H1 (cell line): ENCODE data around the gene ZDHHC11B. TPM values are rescaled to one million over a fixed set of nuclear protein-coding genes. Genes with fewer than 3 reads are reported as not detected.

Source experiments
- CTCF ChIA-PET: fragments of 300-600 bp; sonication (Branson Sonifier 250); formaldehyde crosslinking; loops from one replicate; lab custom pipeline; 2021; ENCODE audit not compliant: partially characterized antibody; lab: Charles Lee
- POLR2A ChIA-PET: fragments of 300-600 bp; sonication (Branson Sonifier 250); formaldehyde crosslinking; loops from one replicate; lab custom pipeline; 2021; ENCODE audit warnings: inconsistent platforms; ENCODE audit not compliant: partially characterized antibody; lab: Charles Lee
- DNase-seq, 2 experiments: peaks; one replicate each; pipeline versions ENCODE4 v3.0.0 to v3.0.0-alpha.2; 2010 to 2022; ENCODE audit warnings: low spot score in 2 of 2, low read depth in 1 of 2, mixed read lengths in 1 of 2
- FAIRE-seq: peaks from 2 replicates; lab custom pipeline; 2011; peaks lifted over from hg19 to GRCh38; lab: Jason Lieb, UNC
- H2AFZ ChIP-seq: 2 replicates; pipeline ENCODE4 v1.8.1; 2012; ENCODE audit warnings: low read length, inconsistent platforms
- H2AK5ac ChIP-seq: 2 replicates; pipeline ENCODE4 v1.6.1; 2013; ENCODE audit warnings: low read depth, low read length
- H2BK120ac ChIP-seq: replicated peaks from 2 replicates; pipeline ENCODE3; 2013; ENCODE audit warnings: low read depth, low read length, inconsistent platforms
- H2BK12ac ChIP-seq: 2 replicates; pipeline ENCODE4 v1.6.1; 2013; ENCODE audit warnings: low read depth, low read length
- H2BK15ac ChIP-seq: 2 replicates; pipeline ENCODE4 v1.6.1; 2013; ENCODE audit warnings: low read length
- H2BK20ac ChIP-seq: 2 replicates; pipeline ENCODE4 v1.6.1; 2013; ENCODE audit warnings: low read length
- H2BK5ac ChIP-seq: 2 replicates; pipeline ENCODE4 v1.6.1; 2013; ENCODE audit warnings: low read depth, low read length
- H3K14ac ChIP-seq: 2 replicates; pipeline ENCODE4 v1.6.1; 2013; ENCODE audit warnings: inconsistent platforms; ENCODE audit not compliant: insufficient read length
- H3K18ac ChIP-seq: 2 replicates; pipeline ENCODE4 v1.6.1; 2013; ENCODE audit warnings: low read length; ENCODE audit errors: extremely low read depth
- H3K23ac ChIP-seq: 2 replicates; pipeline ENCODE4 v1.6.1; 2013; ENCODE audit warnings: inconsistent platforms; ENCODE audit not compliant: insufficient read length
- H3K23me2 ChIP-seq: 2 replicates; pipeline ENCODE4 v1.6.1; 2013; ENCODE audit warnings: low read depth, low read length
- H3K27ac ChIP-seq: 2 replicates; pipeline ENCODE4 v1.6.1; 2011; ENCODE audit warnings: low read depth, low read length, inconsistent platforms
- H3K27me3 ChIP-seq, 4 experiments: replicated peaks in 1 of 4; 1 replicate in 1 of 4; 2 replicates in 3 of 4; pipeline versions ENCODE4 v1.6.1 to v1.8.1; 2011 to 2013; ENCODE audit warnings: low read length in 3 of 4, mild to moderate bottlenecking in 3 of 4, inconsistent platforms in 2 of 4, mixed read lengths in 2 of 4, moderate library complexity in 1 of 4; ENCODE audit not compliant: control insufficient read depth in 3 of 4, insufficient read depth in 3 of 4; ENCODE audit errors: extremely low read depth in 1 of 4
- H3K36me3 ChIP-seq, 4 experiments: 2 replicates each; pipeline versions ENCODE4 v1.6.1 to v1.8.1; 2011 to 2013; ENCODE audit warnings: mild to moderate bottlenecking in 4 of 4, low read length in 3 of 4, moderate library complexity in 2 of 4, control low read depth in 1 of 4, inconsistent platforms in 1 of 4; ENCODE audit not compliant: insufficient read depth in 4 of 4, control insufficient read depth in 2 of 4
- H3K4ac ChIP-seq: replicated peaks from 2 replicates; pipeline ENCODE3; 2013; ENCODE audit warnings: low read length, low read depth, mixed read lengths, inconsistent platforms; ENCODE audit not compliant: insufficient read length
- H3K4me1 ChIP-seq, 4 experiments: replicated peaks in 1 of 4; 1 replicate in 1 of 4; 2 replicates in 3 of 4; pipeline versions ENCODE4 v1.6.1 to v1.8.1; 2011 to 2013; ENCODE audit warnings: low read length in 3 of 4, inconsistent platforms in 2 of 4, mixed read lengths in 1 of 4; ENCODE audit not compliant: insufficient read depth in 4 of 4, control insufficient read depth in 3 of 4
- H3K4me2 ChIP-seq, 2 experiments: 2 replicates each; pipeline versions ENCODE4 v1.6.1 to v1.8.1; 2011 to 2013; ENCODE audit warnings: low read depth in 2 of 2, low read length in 2 of 2, control low read depth in 1 of 2, inconsistent platforms in 1 of 2, mild to moderate bottlenecking in 1 of 2; ENCODE audit not compliant: insufficient read depth in 1 of 2
- H3K4me3 ChIP-seq, 4 experiments: fragments of 200-600, 300-600 bp in 1 of 4; sonication (generic), shearing (Covaris generic), sonication (Bioruptor Twin) in 1 of 4; 2 replicates each; pipeline versions ENCODE4 v1.5.1 to v1.8.1; 2011 to 2016; ENCODE audit warnings: low read length in 4 of 4, low read depth in 3 of 4, control low read depth in 2 of 4, inconsistent platforms in 2 of 4, mild to moderate bottlenecking in 2 of 4, mixed read lengths in 1 of 4, moderate library complexity in 1 of 4; ENCODE audit not compliant: insufficient read depth in 2 of 4; ENCODE audit errors: extremely low read depth in 1 of 4
- H3K56ac ChIP-seq: replicated peaks from 2 replicates; pipeline ENCODE3; 2013; ENCODE audit warnings: low read depth, mild to moderate bottlenecking, mixed read lengths, low read length, inconsistent platforms; ENCODE audit not compliant: insufficient read length
- H3K79me1 ChIP-seq: 2 replicates; pipeline ENCODE4 v1.6.1; 2013; ENCODE audit warnings: low read depth, low read length, control low read depth
- H3K79me2 ChIP-seq, 2 experiments: 2 replicates each; pipeline versions ENCODE4 v1.6.1 to v1.8.1; 2012 to 2013; ENCODE audit warnings: low read length in 2 of 2, mild to moderate bottlenecking in 2 of 2, inconsistent platforms in 1 of 2; ENCODE audit not compliant: insufficient read depth in 2 of 2, control insufficient read depth in 1 of 2
- H3K9ac ChIP-seq, 4 experiments: replicated peaks in 1 of 4; 1 replicate in 1 of 4; 2 replicates in 3 of 4; pipeline versions ENCODE4 v1.6.1 to v1.8.1; 2011 to 2013; ENCODE audit warnings: low read depth in 3 of 4, low read length in 3 of 4, control low read depth in 2 of 4, mild to moderate bottlenecking in 2 of 4, moderate library complexity in 2 of 4, inconsistent platforms in 1 of 4; ENCODE audit errors: extremely low read depth in 1 of 4
- H3K9me3 ChIP-seq, 2 experiments: 2 replicates each; pipeline versions ENCODE4 v1.6.1 to v1.8.1; 2012 to 2013; ENCODE audit warnings: mild to moderate bottlenecking in 2 of 2, moderate library complexity in 2 of 2, control low read depth in 1 of 2, inconsistent platforms in 1 of 2, low read depth in 1 of 2, low read length in 1 of 2, mixed read lengths in 1 of 2; ENCODE audit not compliant: insufficient read depth in 2 of 2
- H4K20me1 ChIP-seq, 2 experiments: replicated peaks in 1 of 2; 2 replicates each; pipeline versions ENCODE3 to v1.8.1; 2011 to 2013; ENCODE audit warnings: inconsistent platforms in 2 of 2, low read length in 2 of 2, mild to moderate bottlenecking in 1 of 2; ENCODE audit not compliant: insufficient read depth in 2 of 2, control insufficient read depth in 1 of 2
- H4K5ac ChIP-seq: 2 replicates; pipeline ENCODE4 v1.6.1; 2013; ENCODE audit warnings: low read length, low read depth, mixed read lengths, inconsistent platforms; ENCODE audit not compliant: insufficient read length
- H4K8ac ChIP-seq: 2 replicates; pipeline ENCODE4 v1.8.0; 2013; ENCODE audit warnings: mild to moderate bottlenecking, moderate library complexity, low read length, inconsistent platforms; ENCODE audit not compliant: insufficient read depth; ENCODE audit errors: extremely low read depth
- H4K91ac ChIP-seq: replicated peaks from 2 replicates; pipeline ENCODE3; 2013; ENCODE audit warnings: low read length, mixed read lengths, inconsistent platforms; ENCODE audit not compliant: insufficient read length
- ASH2L ChIP-seq: fragments of 200-600, 300-600 bp; sonication (generic); IDR thresholded peaks from one replicate; pipeline ENCODE4 v1.7.1; 2017; ENCODE audit warnings: low read length
- ZNF274 ChIP-seq: IDR thresholded peaks from 2 replicates; pipeline ENCODE4 v1.7.0; 2012; ENCODE audit warnings: low read length, borderline replicate concordance; ENCODE audit errors: extremely low read depth
- whole genome bisulfite sequencing, 2 experiments: shearing (Covaris generic) in 1 of 2; methylation state at CpG; one replicate each; pipeline versions ENCODE4 v1.1.6 to v1.1.7; 2013 to 2015; ENCODE audit warnings: low lambda C conversion rate in 2 of 2, mixed read lengths in 2 of 2, inconsistent platforms in 1 of 2, low coverage in 1 of 2, missing lambda C conversion rate in 1 of 2; ENCODE audit not compliant: insufficient replicate concordance in 2 of 2, insufficient coverage in 1 of 2, insufficient read length in 1 of 2; ENCODE audit errors: extremely low coverage in 1 of 2, missing lambda C conversion rate in 1 of 2; 5-methylcytosine and 5-hydroxymethylcytosine counted together
- polyA plus RNA-seq, 7 experiments: library from polyadenylated mRNA; depleted of rRNA in 3 of 7; stranded (reverse) in 5 of 7; unstranded in 2 of 7; fragments of >200 nt in 5 of 7; fragments of 200-250 nt in 2 of 7; gene quantifications; 1 replicate in 5 of 7; 2 replicates in 1 of 7; 4 replicates in 1 of 7; pipeline versions ENCODE4 v1.2.1 to v1.2.3, GENCODE V29; 2011 to 2013; ENCODE audit warnings: missing spikeins in 2 of 7, mixed read lengths in 2 of 7
- total RNA-seq: library from RNA; stranded (reverse); fragmentation: NEBNext Ultra II Directional; extraction: Animal tissue kit (Norgen Biotek cat#: 25700); gene quantifications from 2 replicates; pipeline ENCODE4 v1.2.1, GENCODE V29; 2021

Gene ZDHHC11B
- total and polyA plus RNA-seq, 2 of the 8 experiments (the other 6 are each of a cell fraction or from before 2014, with no cell fraction given): 0.29 to 2.5 TPM

DNA sequence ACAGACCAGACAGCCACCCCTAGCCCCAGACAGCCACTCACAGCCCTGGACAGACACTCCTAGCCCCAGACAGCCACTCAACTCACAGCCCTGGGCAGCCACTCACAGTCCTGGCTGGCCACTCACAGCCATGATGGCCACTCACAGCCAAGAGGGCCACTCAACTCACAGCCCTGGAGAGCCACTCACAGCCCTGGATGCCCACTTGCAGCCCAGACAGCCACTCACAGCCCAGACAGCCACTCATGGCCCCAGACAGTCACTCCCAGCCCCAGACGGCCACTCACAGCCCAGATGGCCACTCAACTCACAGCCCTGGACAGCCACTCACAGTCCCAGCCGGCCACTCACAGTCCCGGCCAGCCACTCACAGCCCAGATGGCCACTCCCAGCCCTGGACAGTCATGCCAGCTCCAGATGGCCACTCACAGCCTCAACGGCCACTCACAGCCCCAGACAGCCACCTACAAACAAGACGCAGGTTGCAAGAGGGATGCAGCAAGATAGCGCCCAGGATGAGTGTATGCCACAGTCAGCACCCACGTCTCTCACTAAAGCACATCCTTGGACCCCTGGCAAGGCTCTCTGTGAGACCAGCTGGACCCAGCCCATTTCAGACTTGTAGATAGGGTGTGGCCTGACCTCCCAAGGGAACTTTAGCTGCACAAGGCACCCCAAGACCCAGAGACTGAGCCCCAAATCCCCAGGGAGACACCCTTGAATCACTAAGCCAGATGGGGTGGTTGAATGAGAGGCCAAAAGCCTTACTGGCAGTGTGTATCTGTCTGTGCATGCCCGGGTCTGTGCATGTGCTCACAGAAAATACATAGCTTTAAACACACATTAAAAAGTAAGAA is 22.4 kb downstream of the ZDHHC11B start:
- Histone ChIP-seq H3K79me2 (no peaks in the 10 kb centered on the region), H4K91ac (peak overlapping the region; percentile 18), H3K9me3 (peaks cover 2 to 23% of the 10 kb centered on the region in 2 experiments; a peak in 3 of 4 replicates), H3K4ac (no peak overlapping the region), H3K14ac (no peak overlapping the region), H3K4me2 (no peak overlapping the region), H3K36me3 (no peaks in the 10 kb centered on the region)
- 89% methylated on average over 8 of the region's 8 CpGs; no CpG with 5 or more reads in 1 of the 2 experiments for WGBS, 2 experiments
- TF ChIP-seq ASH2L: peak; percentile 76
- no peak for TF ChIP-seq ZNF274
- TF ChIP-seq, all 59 proteins: peak for 1
- H2AK5ac ChIP-seq: no peak overlapping the region
- no peaks in the 10 kb centered on the region; a peak in 1 of 7 replicates for H3K4me1 ChIP-seq
- peaks cover 0 to 4% of the 10 kb centered on the region in 2 experiments for H4K20me1 ChIP-seq
- H2BK12ac ChIP-seq: no peak overlapping the region
- no peak overlapping the region for H2BK15ac ChIP-seq
- no peak overlapping the region for H3K27ac ChIP-seq
- H3K23me2 ChIP-seq: no peaks in the 10 kb centered on the region
- ChIA-PET POLR2A (no interaction called here), CTCF (no interaction called here)
- no peaks in the 10 kb centered on the region; a peak in 1 of 7 replicates for H3K27me3 ChIP-seq
- no peak overlapping the region for H3K9ac ChIP-seq
- FAIRE-seq (no peak), DNase-seq (no peak)
- peaks cover 2% of the 10 kb centered on the region; the same call in 1 of the 2 replicates for H3K79me1 ChIP-seq
- peak overlapping the region; percentile 72 for H4K8ac ChIP-seq
- no peak overlapping the region for H2AFZ ChIP-seq
- H4K5ac ChIP-seq: no peak overlapping the region
- H2BK5ac ChIP-seq: no peak overlapping the region
- no peak overlapping the region for H3K56ac ChIP-seq
- H3K18ac ChIP-seq: peak overlapping the region; percentile 21; the same call in 1 of the 2 replicates
- no peak overlapping the region for H3K4me3 ChIP-seq
- H2BK120ac ChIP-seq: no peak overlapping the region
- no peak overlapping the region for H3K23ac ChIP-seq
- H2BK20ac ChIP-seq: no peak overlapping the region
